Dedifferentiated amniotic fluid mesenchymal stem cell (primary cell): ENCODE measurements around the gene PYGL.
"Not testable (repeated sequence)": the region's sequence is repeated elsewhere in the genome, so short reads cannot be mapped to it uniquely, and the experiment has no call there.

Experiments
- DNase-seq: peaks from one replicate; pipeline ENCODE4 v3.0.0-alpha.2; 2016; ENCODE audit errors: extremely low spot score

The PYGL gene

GRCh38 chr14:50928002-50928635, 16.2 kb downstream of the PYGL start:
- DNase-seq: no peak

GRCh38 chr14:50926851-50927386, 17.4 kb downstream of the PYGL start:
- DNase-seq: no peak

- no peak for DNase-seq
Measured at GRCh38 chr14:50924843-50925242, 19.4 kb downstream of the PYGL start.

GRCh38 chr14:50924236-50924635, 20.0 kb downstream of the PYGL start:
- DNase-seq: no peak

- DNase-seq: no peak
Measured at GRCh38 chr14:50922803-50923202, 21.5 kb downstream of the PYGL start.

- DNase-seq: peak; percentile 85
Measured at GRCh38 chr14:50920482-50921230, 23.6 kb downstream of the PYGL start.

GRCh38 chr14:50919524-50919923, 24.8 kb downstream of the PYGL start:
- not testable (repeated sequence) for DNase-seq

GRCh38 chr14:50917449-50917848, 26.8 kb downstream of the PYGL start:
- DNase-seq: no peak

- no peak for DNase-seq
Measured at GRCh38 chr14:50910495-50911420, 33.5 kb downstream of the PYGL start.

GRCh38 chr14:50906326-50907065, 37.8 kb downstream of the PYGL start:
- DNase-seq: no peak

GRCh38 chr14:50904719-50905118, 39.6 kb downstream of the PYGL start:
- no peak for DNase-seq

GRCh38 chr14:50901361-50901760, 42.9 kb downstream of the PYGL start:
- no peak for DNase-seq

GRCh38 chr14:50897658-50898175, 46.6 kb downstream of the PYGL start:
- no peak for DNase-seq

GRCh38 chr14:50897005-50897404, 47.3 kb downstream of the PYGL start:
- not testable (repeated sequence) for DNase-seq

GRCh38 chr14:50896421-50896820, 47.9 kb downstream of the PYGL start:
- not testable (repeated sequence) for DNase-seq

GRCh38 chr14:50892255-50892654, 52.0 kb downstream of the PYGL start:
- no peak for DNase-seq

- DNase-seq: no peak
Measured at GRCh38 chr14:50887476-50887875, 56.8 kb downstream of the PYGL start.

- DNase-seq: no peak
Measured at GRCh38 chr14:50883827-50884197, 60.5 kb downstream of the PYGL start.

GRCh38 chr14:50882932-50883826, 61.1 kb downstream of the PYGL start:
- no peak for DNase-seq
